Trophoblast cell (in vitro differentiated cells and primary cell): Measurements from ENCODE around the gene ALK.

Experiments
- DNase-seq, 2 donors: peaks; one replicate each; pipeline ENCODE4 v3.0.0-alpha.2; 2016
- H2AFZ ChIP-seq: 2 replicates; pipeline ENCODE4 v1.6.1; 2013; ENCODE audit warnings: low read length, moderate library complexity, mild to moderate bottlenecking; ENCODE audit not compliant: insufficient read depth, poor library complexity
- H2AK5ac ChIP-seq: 2 replicates; pipeline ENCODE4 v1.6.1; 2013; ENCODE audit warnings: mild to moderate bottlenecking, low read length
- H2BK120ac ChIP-seq: 2 replicates; pipeline ENCODE4 v1.6.1; 2013; ENCODE audit warnings: low read length, mild to moderate bottlenecking, moderate library complexity; ENCODE audit not compliant: insufficient read depth, poor library complexity
- H2BK12ac ChIP-seq: 2 replicates; pipeline ENCODE4 v1.6.1; 2013; ENCODE audit warnings: mild to moderate bottlenecking, low read length, moderate library complexity
- H2BK5ac ChIP-seq: 2 replicates; pipeline ENCODE4 v1.6.1; 2013; ENCODE audit warnings: low read length, low read depth, moderate library complexity, mild to moderate bottlenecking; ENCODE audit not compliant: poor library complexity
- H3K14ac ChIP-seq: 2 replicates; pipeline ENCODE4 v1.6.1; 2013; ENCODE audit warnings: mild to moderate bottlenecking, low read length
- H3K18ac ChIP-seq: 2 replicates; pipeline ENCODE4 v1.6.1; 2013; ENCODE audit warnings: mild to moderate bottlenecking, low read length
- H3K23ac ChIP-seq: 2 replicates; pipeline ENCODE4 v1.6.1; 2013; ENCODE audit warnings: low read length
- H3K27ac ChIP-seq: 2 replicates; pipeline ENCODE4 v1.5.1; 2013; ENCODE audit warnings: low read depth, mild to moderate bottlenecking, inconsistent platforms, low read length, moderate library complexity
- H3K27me3 ChIP-seq: 2 replicates; pipeline ENCODE4 v1.6.1; 2013; ENCODE audit warnings: inconsistent platforms, mild to moderate bottlenecking, low read length, moderate library complexity; ENCODE audit not compliant: insufficient read depth
- H3K36me3 ChIP-seq, 2 experiments: 1 replicate in 1 of 2; 2 replicates in 1 of 2; pipeline ENCODE4 v1.6.1; 2013; ENCODE audit warnings: low read length in 2 of 2, mild to moderate bottlenecking in 2 of 2, moderate library complexity in 1 of 2; ENCODE audit not compliant: insufficient read depth in 2 of 2, control insufficient read depth in 1 of 2
- H3K4ac ChIP-seq: 2 replicates; pipeline ENCODE4 v1.6.1; 2013; ENCODE audit warnings: low read depth, mild to moderate bottlenecking, low read length, moderate library complexity
- H3K4me1 ChIP-seq, 2 experiments: 1 replicate in 1 of 2; 2 replicates in 1 of 2; pipeline ENCODE4 v1.6.1; 2013; ENCODE audit warnings: low read length in 2 of 2, mild to moderate bottlenecking in 2 of 2, moderate library complexity in 1 of 2; ENCODE audit not compliant: insufficient read depth in 2 of 2, control insufficient read depth in 1 of 2
- H3K4me2 ChIP-seq: 2 replicates; pipeline ENCODE4 v1.6.1; 2013; ENCODE audit warnings: inconsistent platforms, mild to moderate bottlenecking, low read length, moderate library complexity
- H3K4me3 ChIP-seq: 2 replicates; pipeline ENCODE4 v1.5.1; 2013; ENCODE audit warnings: mild to moderate bottlenecking, low read depth, low read length, inconsistent platforms
- H3K79me1 ChIP-seq: one replicate; pipeline ENCODE4 v1.6.1; 2013; ENCODE audit warnings: low read length
- H3K79me2 ChIP-seq: 2 replicates; pipeline ENCODE4 v1.6.1; 2013; ENCODE audit warnings: low read length, mild to moderate bottlenecking; ENCODE audit not compliant: control insufficient read depth, insufficient read depth, poor library complexity
- H3K9ac ChIP-seq: 2 replicates; pipeline ENCODE4 v1.6.1; 2013; ENCODE audit warnings: mild to moderate bottlenecking, low read length
- H3K9me3 ChIP-seq: 2 replicates; pipeline ENCODE4 v1.6.1; 2013; ENCODE audit warnings: low read depth, mild to moderate bottlenecking, control low read depth, inconsistent platforms, low read length; ENCODE audit not compliant: insufficient read depth
- H4K12ac ChIP-seq: 2 replicates; pipeline ENCODE4 v1.6.1; 2013; ENCODE audit warnings: low read depth, mild to moderate bottlenecking, low read length, moderate library complexity
- H4K8ac ChIP-seq: 2 replicates; pipeline ENCODE4 v1.6.1; 2013; ENCODE audit warnings: low read depth, mild to moderate bottlenecking, low read length, moderate library complexity
- H4K91ac ChIP-seq: one replicate; pipeline ENCODE4 v1.6.1; 2013; ENCODE audit warnings: low read depth, mild to moderate bottlenecking, low read length, moderate library complexity
- WGBS: extraction: QIAGEN DNeasy Blood & Tissue Kit; methylation state at CpG from one replicate; pipeline ENCODE4 v1.1.7; 2013; ENCODE audit warnings: missing lambda C conversion rate; ENCODE audit not compliant: insufficient read length, insufficient coverage; ENCODE audit errors: extremely low coverage; 5-methylcytosine and 5-hydroxymethylcytosine counted together

ALK gene

GRCh38 chr2:29544031-29544430 is 377.4 kb downstream of the ALK start:
- H2BK5ac ChIP-seq, result no peak overlapping the region
- H3K79me2 ChIP-seq, result no peaks in the 10 kb centered on the region
- no peak overlapping the region for H3K18ac ChIP-seq
- H4K91ac ChIP-seq, result no peak overlapping the region
- no peak overlapping the region for H3K27ac ChIP-seq
- H2BK120ac ChIP-seq, result no peak overlapping the region
- no peak overlapping the region for H3K14ac ChIP-seq
- no CpG with 5 or more reads among the region's 3 CpGs for WGBS
- no peaks in the 10 kb centered on the region for H3K27me3 ChIP-seq
- no peaks in the 10 kb centered on the region for H3K9me3 ChIP-seq
- no peak overlapping the region for H2AFZ ChIP-seq
- no peaks in the 10 kb centered on the region for H3K36me3 ChIP-seq
- no peak overlapping the region for H2BK12ac ChIP-seq
- no peak for DNase-seq
- H3K9ac ChIP-seq, result no peak overlapping the region
- no peak overlapping the region for H3K4ac ChIP-seq
- no peak overlapping the region for H3K4me3 ChIP-seq
- H3K23ac ChIP-seq, result no peak overlapping the region
- no peak overlapping the region for H3K4me2 ChIP-seq
- H3K4me1 ChIP-seq, result no peaks in the 10 kb centered on the region
- no peak overlapping the region for H4K8ac ChIP-seq
- no peak overlapping the region for H4K12ac ChIP-seq
- H2AK5ac ChIP-seq, result no peak overlapping the region
- no peaks in the 10 kb centered on the region for H3K79me1 ChIP-seq

- H4K12ac ChIP-seq, result no peak overlapping the region
- WGBS, result no CpG with 5 or more reads among the region's 1 CpG
- no peaks in the 10 kb centered on the region for H3K79me2 ChIP-seq
- H2AFZ ChIP-seq, result no peak overlapping the region
- H3K23ac ChIP-seq, result no peak overlapping the region
- H2BK120ac ChIP-seq, result no peak overlapping the region
- no peak overlapping the region for H4K91ac ChIP-seq
- H3K4me1 ChIP-seq, result no peaks in the 10 kb centered on the region
- H3K27ac ChIP-seq, result no peak overlapping the region
- H3K4me3 ChIP-seq, result no peak overlapping the region
- no peak overlapping the region for H3K4me2 ChIP-seq
- H4K8ac ChIP-seq, result no peak overlapping the region
- H3K9ac ChIP-seq, result no peak overlapping the region
- no peak overlapping the region for H2AK5ac ChIP-seq
- no peak for DNase-seq
- no peaks in the 10 kb centered on the region for H3K36me3 ChIP-seq
- H3K18ac ChIP-seq, result no peak overlapping the region
- no peaks in the 10 kb centered on the region for H3K27me3 ChIP-seq
- no peaks in the 10 kb centered on the region for H3K79me1 ChIP-seq
- no peak overlapping the region for H3K4ac ChIP-seq
- H2BK5ac ChIP-seq, result no peak overlapping the region
- no peak overlapping the region for H2BK12ac ChIP-seq
- no peak overlapping the region for H3K14ac ChIP-seq
- peaks cover 2% of the 10 kb centered on the region for H3K9me3 ChIP-seq
Measured at GRCh38 chr2:29535188-29535587, 386.2 kb downstream of the ALK start.

GRCh38 chr2:29532436-29532835 is 388.9 kb downstream of the ALK start:
- no peak overlapping the region for H4K8ac ChIP-seq
- whole genome bisulfite sequencing, result no CpG with 5 or more reads among the region's 1 CpG
- no peak overlapping the region for H2BK120ac ChIP-seq
- no peak overlapping the region for H3K27ac ChIP-seq
- no peak overlapping the region for H4K12ac ChIP-seq
- H3K79me1 ChIP-seq, result no peaks in the 10 kb centered on the region
- H2BK5ac ChIP-seq, result no peak overlapping the region
- peaks cover 4 to 12% of the 10 kb centered on the region in 2 experiments for H3K4me1 ChIP-seq
- H3K9me3 ChIP-seq, result peaks cover 1% of the 10 kb centered on the region
- no peak overlapping the region for H3K4me3 ChIP-seq
- no peak overlapping the region for H3K9ac ChIP-seq
- H3K4ac ChIP-seq, result no peak overlapping the region
- no peaks in the 10 kb centered on the region for H3K27me3 ChIP-seq
- no peaks in the 10 kb centered on the region for H3K79me2 ChIP-seq
- H3K14ac ChIP-seq, result no peak overlapping the region
- no peak overlapping the region for H2BK12ac ChIP-seq
- no peak overlapping the region for H2AFZ ChIP-seq
- H4K91ac ChIP-seq, result no peak overlapping the region
- H2AK5ac ChIP-seq, result no peak overlapping the region
- H3K18ac ChIP-seq, result no peak overlapping the region
- no peak overlapping the region for H3K23ac ChIP-seq
- no peaks in the 10 kb centered on the region for H3K36me3 ChIP-seq
- no peak for DNase-seq
- no peak overlapping the region for H3K4me2 ChIP-seq

- no peak overlapping the region for H3K9ac ChIP-seq
- H3K9me3 ChIP-seq, result peaks cover 1% of the 10 kb centered on the region
- no peaks in the 10 kb centered on the region for H3K79me1 ChIP-seq
- no peak overlapping the region for H3K18ac ChIP-seq
- H4K91ac ChIP-seq, result no peak overlapping the region
- H2AK5ac ChIP-seq, result no peak overlapping the region
- H3K36me3 ChIP-seq, result no peaks in the 10 kb centered on the region
- H3K4me2 ChIP-seq, result no peak overlapping the region
- H3K27me3 ChIP-seq, result no peaks in the 10 kb centered on the region
- no peak for DNase-seq
- no peak overlapping the region for H3K14ac ChIP-seq
- H3K4me1 ChIP-seq, result peaks cover 4 to 12% of the 10 kb centered on the region in 2 experiments
- no peak overlapping the region for H3K4ac ChIP-seq
- no peaks in the 10 kb centered on the region for H3K79me2 ChIP-seq
- no peak overlapping the region for H2AFZ ChIP-seq
- no peak overlapping the region for H3K4me3 ChIP-seq
- WGBS, result no CpG with 5 or more reads among the region's 4 CpGs
- H2BK5ac ChIP-seq, result no peak overlapping the region
- H4K12ac ChIP-seq, result no peak overlapping the region
- no peak overlapping the region for H2BK12ac ChIP-seq
- H4K8ac ChIP-seq, result no peak overlapping the region
- no peak overlapping the region for H2BK120ac ChIP-seq
- H3K27ac ChIP-seq, result no peak overlapping the region
- no peak overlapping the region for H3K23ac ChIP-seq
Measured at GRCh38 chr2:29531626-29532025, 389.8 kb downstream of the ALK start.
